ENCODE data around the gene TBXAS1. TPM values are rescaled to one million over a fixed set of nuclear protein-coding genes. Genes with fewer than 3 reads are reported as not detected.

TBXAS1 gene
- total and polyA plus RNA-seq, 2 experiments from 2014 or later, result 1.3 TPM; not detected in 1

GRCh38 chr7:140026935-140027334 lies 197.9 kb downstream of the TBXAS1 start:
- no peak overlapping the region for H3K4me2 ChIP-seq
- Mint-ChIP-seq H3K36me3 (ENCODE audit: low read depth) (no peaks in the 10 kb centered on the region; the same call in 2 of the 3 replicates), H3K9me3 (no peaks in the 10 kb centered on the region), H3K4me3 (no peak overlapping the region), H3K27me3 (ENCODE audit: insufficient read depth, low read depth, poor library complexity) (peaks cover 2% of the 10 kb centered on the region), H3K27ac (no peak overlapping the region), H3K4me1 (no peaks in the 10 kb centered on the region)
- no peak overlapping the region for H3K4me3 ChIP-seq
- no peaks in the 10 kb centered on the region for H4K20me1 ChIP-seq (replicated peaks; ENCODE audit: insufficient read depth)
- H3K79me2 ChIP-seq (replicated peaks; ENCODE audit: insufficient read depth), result no peaks in the 10 kb centered on the region
- ATAC-seq (no peak), DNase-seq (ENCODE audit: low spot score) (no peak)
- no peaks in the 10 kb centered on the region for H3F3A ChIP-seq (replicated peaks; ENCODE audit: low read depth)
- H3K36me3 ChIP-seq (ENCODE audit: insufficient read depth), result no peaks in the 10 kb centered on the region
- H3K27me3 ChIP-seq (ENCODE audit: insufficient read depth), result no peaks in the 10 kb centered on the region
- H3K27ac ChIP-seq (ENCODE audit: low read depth), result no peak overlapping the region
- H3K4me1 ChIP-seq (ENCODE audit: insufficient read depth), result no peaks in the 10 kb centered on the region
- no peak overlapping the region for H2AFZ ChIP-seq
- H3K9me2 ChIP-seq (ENCODE audit: insufficient read depth), result no peaks in the 10 kb centered on the region
- TF ChIP-seq POLR2AphosphoS5 (IDR thresholded peaks at IDR 0.05; ENCODE audit: low read depth) (no peak), ZNF462 (CRISPR knock-in tag; IDR thresholded peaks at IDR 0.05) (no peak), EZH2phosphoT487 (IDR thresholded peaks at IDR 0.05; ENCODE audit: unreplicated experiment) (no peak), STAT1 (IDR thresholded peaks at IDR 0.05; ENCODE audit: unreplicated experiment) (no peak), ZNF114 (CRISPR knock-in tag; IDR thresholded peaks at IDR 0.05) (no peak), CTCF (conservative IDR thresholded peaks at IDR 0.05; ENCODE audit: low read depth in 2 of 2) (no peak), CREB1 (CRISPR knock-in tag; IDR thresholded peaks at IDR 0.05; ENCODE audit: low read depth) (no peak), EZH2 (IDR thresholded peaks at IDR 0.05; ENCODE audit: low read depth, unreplicated experiment) (no peak), REST (IDR thresholded peaks at IDR 0.05; ENCODE audit: unreplicated experiment) (no peak), ZNF331 (CRISPR knock-in tag; IDR thresholded peaks at IDR 0.05; ENCODE audit: low read depth) (no peak), NANOG (IDR thresholded peaks at IDR 0.05; ENCODE audit: borderline replicate concordance) (no peak), ETS1 (IDR thresholded peaks at IDR 0.05) (no peak), JUNB (IDR thresholded peaks at IDR 0.05; ENCODE audit: unreplicated experiment) (no peak)
